Endodermal cell (in vitro differentiated cells): ENCODE measurements around the gene CHIT1. TPM values are rescaled to one million over a fixed set of nuclear protein-coding genes. Genes with fewer than 3 reads are reported as not detected.

Source experiments
- DNase-seq: peaks from one replicate; pipeline ENCODE4 v3.0.0-alpha.2; 2017
- H3K27ac ChIP-seq: 2 replicates; pipeline ENCODE4 v1.5.1; 2013; ENCODE audit warnings: mild to moderate bottlenecking, low read depth, low read length, moderate library complexity
- H3K27me3 ChIP-seq: 2 replicates; pipeline ENCODE4 v1.6.1; 2013; ENCODE audit warnings: mild to moderate bottlenecking, low read length, moderate library complexity; ENCODE audit not compliant: insufficient read depth, control insufficient read depth, poor library complexity, severe bottlenecking
- H3K36me3 ChIP-seq: 2 replicates; pipeline ENCODE4 v1.7.0; 2013; ENCODE audit warnings: mild to moderate bottlenecking, low read length, moderate library complexity; ENCODE audit not compliant: control insufficient read depth, insufficient read depth
- H3K4me1 ChIP-seq: one replicate; pipeline ENCODE4 v1.7.0; 2013; ENCODE audit warnings: low read length; ENCODE audit not compliant: control insufficient read depth, insufficient read depth
- H3K4me3 ChIP-seq: 2 replicates; pipeline ENCODE4 v1.5.1; 2013; ENCODE audit warnings: mild to moderate bottlenecking, low read length, moderate library complexity
- H3K9ac ChIP-seq: 2 replicates; pipeline ENCODE4 v1.6.1; 2013; ENCODE audit warnings: mild to moderate bottlenecking, low read length, moderate library complexity; ENCODE audit not compliant: poor library complexity, severe bottlenecking; ENCODE audit errors: extremely low read depth
- H3K9me3 ChIP-seq: 2 replicates; pipeline ENCODE4 v1.6.1; 2013; ENCODE audit warnings: mild to moderate bottlenecking, low read length, moderate library complexity; ENCODE audit not compliant: control insufficient read depth
- H3K27ac Mint-ChIP-seq: 2 replicates; pipeline ENCODE4 v1.8.0; 2020; ENCODE audit warnings: mixed read lengths
- H3K27me3 Mint-ChIP-seq: 2 replicates; pipeline ENCODE4 v1.8.0; 2021; ENCODE audit warnings: mild to moderate bottlenecking, mixed read lengths; ENCODE audit not compliant: insufficient read depth
- H3K36me3 Mint-ChIP-seq: 2 replicates; pipeline ENCODE4 v1.8.0; 2020; ENCODE audit warnings: low read depth, mixed read lengths
- H3K4me1 Mint-ChIP-seq: 2 replicates; pipeline ENCODE4 v1.8.0; 2020; ENCODE audit warnings: mixed read lengths
- H3K4me3 Mint-ChIP-seq: 2 replicates; pipeline ENCODE4 v1.8.0; 2020; ENCODE audit warnings: mild to moderate bottlenecking, moderate library complexity, mixed read lengths
- H3K9me3 Mint-ChIP-seq: 2 replicates; pipeline ENCODE4 v1.8.0; 2020; ENCODE audit warnings: mild to moderate bottlenecking, mixed read lengths
- WGBS, 2 experiments: methylation state at CpG; one replicate each; pipeline versions ENCODE4 v1.1.5 to v1.1.7; 2013; ENCODE audit warnings: missing lambda C conversion rate in 2 of 2, mixed read lengths in 1 of 2; ENCODE audit not compliant: insufficient coverage in 1 of 2, insufficient read length in 1 of 2; 5-methylcytosine and 5-hydroxymethylcytosine counted together
- total RNA-seq, 2 donors: library from RNA; stranded (reverse); fragmentation: NEBNext Ultra II Directional in 1 of 2; extraction: Animal tissue kit (Norgen Biotek cat#: 25700) in 1 of 2; gene quantifications; 2 replicates in 1 of 2; 3 replicates in 1 of 2; pipeline ENCODE4 v1.2.1, GENCODE V29; 2021
- TF ChIP-seq, protein P1 (sequence below): fragments of 200-600 bp; sonication (generic); conservative IDR thresholded peaks from 2 replicates; pipeline ENCODE4 v1.5.0; 2021; ENCODE audit warnings: antibody characterized with exemption, mild to moderate bottlenecking

Gene CHIT1
- total RNA-seq, 2 donors from 2014 or later: 0.07 TPM; not detected in 1

DNA sequence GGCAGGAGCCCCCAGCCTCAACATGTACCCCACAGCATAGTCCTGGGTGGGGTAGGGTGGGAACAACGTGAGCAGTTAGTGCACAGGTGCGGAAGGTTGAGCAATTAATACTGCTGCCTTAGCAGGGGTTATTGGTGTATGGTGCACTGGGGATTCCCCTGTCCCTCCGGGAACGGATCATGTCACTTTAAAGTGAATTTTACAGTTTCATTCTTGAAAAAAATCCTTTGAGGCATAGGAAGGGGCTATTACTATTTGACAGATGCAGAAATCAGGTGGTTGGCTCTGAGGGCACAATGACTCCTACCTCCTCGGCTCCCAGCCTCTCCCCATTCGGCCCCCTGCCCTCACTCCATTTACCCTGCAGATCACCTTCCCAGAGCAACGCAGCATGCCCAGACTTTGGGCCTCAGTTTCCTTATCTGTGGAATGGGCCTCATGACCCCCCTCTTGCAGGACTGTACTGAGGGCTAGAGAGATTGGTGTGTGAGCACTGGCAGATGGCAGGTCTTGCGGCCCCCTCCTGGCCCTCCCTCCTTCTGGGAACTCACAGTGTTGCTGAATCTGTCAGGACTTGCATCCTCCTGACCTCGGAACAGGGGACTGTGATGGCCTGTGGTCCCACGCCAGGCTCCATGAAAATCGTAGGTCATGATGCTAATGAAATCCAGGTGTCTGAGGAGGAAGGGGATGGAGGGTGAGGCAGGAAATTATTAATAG is 48.7 kb downstream of the CHIT1 start:
- H3K9ac ChIP-seq: no peak overlapping the region
- no peaks in the 10 kb centered on the region for H3K27me3 ChIP-seq
- no peak overlapping the region for H3K4me3 ChIP-seq
- peaks cover 22% of the 10 kb centered on the region for H3K4me1 ChIP-seq
- 91 to 100% methylated on average over 5 to 11 of the region's 11 CpGs for WGBS, 2 experiments
- Mint-ChIP-seq H3K4me3 (no peak overlapping the region), H3K27ac (no peak overlapping the region), H3K36me3 (no peaks in the 10 kb centered on the region), H3K9me3 (no peaks in the 10 kb centered on the region), H3K27me3 (no peaks in the 10 kb centered on the region), H3K4me1 (peaks cover 43% of the 10 kb centered on the region)
- DNase-seq: no peak
- no peak overlapping the region for H3K27ac ChIP-seq
- no peaks in the 10 kb centered on the region for H3K9me3 ChIP-seq
- no peaks in the 10 kb centered on the region for H3K36me3 ChIP-seq
- TF ChIP-seq, protein P1, sequence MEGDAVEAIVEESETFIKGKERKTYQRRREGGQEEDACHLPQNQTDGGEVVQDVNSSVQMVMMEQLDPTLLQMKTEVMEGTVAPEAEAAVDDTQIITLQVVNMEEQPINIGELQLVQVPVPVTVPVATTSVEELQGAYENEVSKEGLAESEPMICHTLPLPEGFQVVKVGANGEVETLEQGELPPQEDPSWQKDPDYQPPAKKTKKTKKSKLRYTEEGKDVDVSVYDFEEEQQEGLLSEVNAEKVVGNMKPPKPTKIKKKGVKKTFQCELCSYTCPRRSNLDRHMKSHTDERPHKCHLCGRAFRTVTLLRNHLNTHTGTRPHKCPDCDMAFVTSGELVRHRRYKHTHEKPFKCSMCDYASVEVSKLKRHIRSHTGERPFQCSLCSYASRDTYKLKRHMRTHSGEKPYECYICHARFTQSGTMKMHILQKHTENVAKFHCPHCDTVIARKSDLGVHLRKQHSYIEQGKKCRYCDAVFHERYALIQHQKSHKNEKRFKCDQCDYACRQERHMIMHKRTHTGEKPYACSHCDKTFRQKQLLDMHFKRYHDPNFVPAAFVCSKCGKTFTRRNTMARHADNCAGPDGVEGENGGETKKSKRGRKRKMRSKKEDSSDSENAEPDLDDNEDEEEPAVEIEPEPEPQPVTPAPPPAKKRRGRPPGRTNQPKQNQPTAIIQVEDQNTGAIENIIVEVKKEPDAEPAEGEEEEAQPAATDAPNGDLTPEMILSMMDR: no peak

- Mint-ChIP-seq H3K27ac (no peak overlapping the region), H3K27me3 (no peaks in the 10 kb centered on the region), H3K4me1 (peaks cover 42% of the 10 kb centered on the region), H3K36me3 (no peaks in the 10 kb centered on the region), H3K4me3 (no peak overlapping the region), H3K9me3 (no peaks in the 10 kb centered on the region)
- Histone ChIP-seq H3K4me1 (peaks cover 20% of the 10 kb centered on the region), H3K36me3 (no peaks in the 10 kb centered on the region), H3K4me3 (no peak overlapping the region), H3K27me3 (no peaks in the 10 kb centered on the region), H3K9ac (no peak overlapping the region), H3K27ac (no peak overlapping the region), H3K9me3 (no peaks in the 10 kb centered on the region)
- 78 to 91% methylated on average over 6 to 10 of the region's 10 CpGs for WGBS, 2 experiments
- TF ChIP-seq, protein P1: no peak
- no peak for DNase-seq
These were observed 49.8 kb downstream of the CHIT1 start for GRCh38 chr1:203179667-203180005.

- no peaks in the 10 kb centered on the region for H3K36me3 Mint-ChIP-seq
- H3K4me1 Mint-ChIP-seq: peaks cover 42% of the 10 kb centered on the region
- WGBS, 2 experiments: 88 to 92% methylated on average over 12 to 14 of the region's 14 CpGs
- no peaks in the 10 kb centered on the region for H3K27me3 ChIP-seq
- no peak overlapping the region for H3K27ac ChIP-seq
- peaks cover 20% of the 10 kb centered on the region for H3K4me1 ChIP-seq
- no peak overlapping the region for H3K4me3 ChIP-seq
- H3K4me3 Mint-ChIP-seq: peak overlapping the region; percentile 18
- no peak for DNase-seq
- no peak overlapping the region for H3K9ac ChIP-seq
- TF ChIP-seq, protein P1: no peak
- H3K36me3 ChIP-seq: no peaks in the 10 kb centered on the region
- no peaks in the 10 kb centered on the region for H3K9me3 Mint-ChIP-seq
- no peaks in the 10 kb centered on the region for H3K9me3 ChIP-seq
- H3K27ac Mint-ChIP-seq: peak overlapping the region; percentile 49
- H3K27me3 Mint-ChIP-seq: no peaks in the 10 kb centered on the region
These were observed 50.4 kb downstream of the CHIT1 start for GRCh38 chr1:203178821-203179666.
